ENCODE data around the gene FAM169A.
"Not testable (repeated sequence)": the region's sequence is repeated elsewhere in the genome, so short reads cannot be mapped to it uniquely, and the experiment has no call there.

Gene FAM169A

DNA sequence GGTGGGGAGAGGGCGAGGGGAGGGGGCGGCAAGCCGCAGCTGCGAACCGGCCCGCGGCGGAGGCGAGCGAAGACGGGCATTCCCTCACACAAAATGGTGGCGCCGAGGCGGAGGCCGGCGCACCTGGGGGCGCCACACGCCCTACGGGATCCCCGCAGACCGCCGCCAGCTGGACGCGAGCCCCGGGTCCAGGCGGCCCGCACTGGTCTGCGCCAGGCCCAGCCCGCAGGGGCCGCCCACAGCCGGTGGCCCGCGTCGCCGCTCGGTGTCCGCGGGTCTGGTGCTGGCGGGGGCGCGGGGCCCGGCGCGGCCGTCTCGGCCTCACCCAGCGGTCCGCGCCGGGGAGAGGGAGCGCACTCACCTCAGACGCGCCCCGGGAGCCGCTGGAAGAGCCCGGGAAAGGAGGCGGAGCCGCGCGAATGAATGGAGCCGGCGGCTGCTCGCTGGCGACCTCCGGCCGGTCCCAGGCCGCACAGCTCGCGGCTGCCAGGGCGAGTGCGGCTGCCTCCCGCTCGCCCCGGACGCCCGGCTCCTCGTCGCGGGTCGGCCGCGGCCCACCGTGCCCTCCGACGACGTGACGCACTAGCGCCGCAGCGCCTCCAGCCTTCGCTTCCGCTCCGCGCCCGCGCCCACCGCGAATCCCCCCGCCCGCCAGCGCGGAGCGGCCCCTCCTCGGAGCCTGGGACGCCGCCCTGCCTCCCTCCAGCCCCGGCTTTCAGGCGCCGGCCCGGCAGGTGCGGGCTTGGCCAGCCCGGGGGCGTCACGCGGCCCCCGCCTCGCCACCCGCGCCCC, at the start of gene FAM169A:
Gene FAM169A (minus strand): TSS at position 584 of the 792 bp plus-strand sequence. CDS start 24,711 bp downstream, outside the sequence.
- DNase-seq (ENCODE audit: low spot score in 2 of 2) (peak; percentile 43 to 69), ATAC-seq (peak; percentile 82)
- Mint-ChIP-seq H3K36me3 (no peaks in the 10 kb centered on the region), H3K4me1 (peaks cover 29% of the 10 kb centered on the region), H3K9me3 (no peaks in the 10 kb centered on the region), H3K4me3 (peak within 1 kb of the TSS; percentile 87), H3K27ac (peak within 1 kb of the TSS; percentile 97)

GRCh38 chr5:74915488-74915887, 49.3 kb upstream of the FAM169A start:
- H3K4me1 Mint-ChIP-seq: no peaks in the 10 kb centered on the region
- H3K27ac Mint-ChIP-seq: no peak overlapping the region
- ATAC-seq: no peak
- H3K36me3 Mint-ChIP-seq: no peaks in the 10 kb centered on the region
- peaks cover under 1% of the 10 kb centered on the region for H3K9me3 Mint-ChIP-seq
- DNase-seq (ENCODE audit: low spot score in 2 of 2): no peak
- no peak overlapping the region for H3K4me3 Mint-ChIP-seq

DNA sequence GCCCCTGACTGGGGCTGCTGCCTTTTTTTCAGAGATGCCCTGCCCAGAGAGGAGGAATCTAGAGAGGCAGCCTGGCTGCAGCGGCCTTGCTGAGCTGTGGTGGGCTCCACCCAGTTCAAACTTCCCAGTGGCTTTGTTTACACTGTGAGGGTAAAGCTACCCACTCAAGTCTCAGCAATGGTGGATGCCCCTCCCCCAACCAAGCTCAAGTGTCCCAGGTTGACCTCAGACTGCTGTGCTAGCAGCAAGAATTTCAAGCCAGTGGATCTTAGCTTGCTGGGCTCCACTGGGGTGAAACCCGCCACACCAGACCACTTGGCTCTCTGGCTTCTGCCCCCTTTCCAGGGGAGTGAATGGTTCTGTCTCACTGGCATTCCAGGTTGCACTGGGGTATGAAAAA, 45.2 kb upstream of the FAM169A start:
- H3K27ac Mint-ChIP-seq; H3K9me3 Mint-ChIP-seq; H3K4me1 Mint-ChIP-seq; H3K36me3 Mint-ChIP-seq; DNase-seq (ENCODE audit: low spot score in 2 of 2); H3K4me3 Mint-ChIP-seq; ATAC-seq: not testable (repeated sequence)

- not testable (repeated sequence) for H3K4me1 Mint-ChIP-seq; H3K27ac Mint-ChIP-seq; DNase-seq (ENCODE audit: low spot score in 2 of 2); ATAC-seq; H3K9me3 Mint-ChIP-seq; H3K36me3 Mint-ChIP-seq; H3K4me3 Mint-ChIP-seq
Measured at GRCh38 chr5:74909888-74910287, 43.7 kb upstream of the FAM169A start.

GRCh38 chr5:74908237-74908636, 42.0 kb upstream of the FAM169A start:
- not testable (repeated sequence) for H3K9me3 Mint-ChIP-seq; ATAC-seq; H3K36me3 Mint-ChIP-seq; H3K4me1 Mint-ChIP-seq; H3K27ac Mint-ChIP-seq; DNase-seq (ENCODE audit: low spot score in 2 of 2); H3K4me3 Mint-ChIP-seq

- H3K36me3 Mint-ChIP-seq; H3K4me1 Mint-ChIP-seq; H3K27ac Mint-ChIP-seq; DNase-seq (ENCODE audit: low spot score in 2 of 2); H3K9me3 Mint-ChIP-seq; ATAC-seq; H3K4me3 Mint-ChIP-seq: not testable (repeated sequence)
Measured at GRCh38 chr5:74904713-74905112, 38.5 kb upstream of the FAM169A start.

DNA sequence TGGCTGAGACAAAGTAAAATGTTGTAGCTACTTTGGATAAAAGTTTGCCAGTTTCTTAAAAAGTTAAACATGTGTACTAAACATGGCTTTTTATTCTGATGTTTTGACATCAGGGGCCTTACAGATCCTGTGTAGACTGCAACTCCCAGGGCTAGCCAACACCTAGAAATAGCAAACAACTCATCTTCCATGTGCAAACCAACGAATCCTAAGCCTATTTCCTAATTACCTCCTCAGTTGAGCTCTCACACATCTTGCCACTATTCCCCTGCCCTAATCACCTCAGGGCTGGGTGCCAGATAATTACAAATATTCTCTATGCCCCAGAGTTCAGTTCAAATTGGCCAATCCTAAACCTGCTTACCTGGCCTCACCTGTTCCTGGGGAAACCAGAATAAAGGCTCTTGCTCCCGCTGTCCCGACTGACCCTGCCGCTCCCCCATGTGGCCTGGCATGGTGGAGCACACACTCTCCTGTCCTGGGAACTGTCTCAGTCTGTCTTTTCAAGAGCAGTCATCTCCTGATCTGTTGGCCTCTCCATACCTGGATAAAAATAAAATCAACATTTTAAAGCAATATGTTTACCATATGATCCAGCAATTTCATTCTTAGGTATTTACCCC, 37.1 kb upstream of the FAM169A start:
- Mint-ChIP-seq H3K27ac (no peak overlapping the region), H3K4me1 (no peaks in the 10 kb centered on the region), H3K9me3 (no peaks in the 10 kb centered on the region), H3K4me3 (no peak overlapping the region), H3K36me3 (no peaks in the 10 kb centered on the region)
- ATAC-seq (peak; percentile 63), DNase-seq (ENCODE audit: low spot score in 2 of 2) (no peak)

DNA sequence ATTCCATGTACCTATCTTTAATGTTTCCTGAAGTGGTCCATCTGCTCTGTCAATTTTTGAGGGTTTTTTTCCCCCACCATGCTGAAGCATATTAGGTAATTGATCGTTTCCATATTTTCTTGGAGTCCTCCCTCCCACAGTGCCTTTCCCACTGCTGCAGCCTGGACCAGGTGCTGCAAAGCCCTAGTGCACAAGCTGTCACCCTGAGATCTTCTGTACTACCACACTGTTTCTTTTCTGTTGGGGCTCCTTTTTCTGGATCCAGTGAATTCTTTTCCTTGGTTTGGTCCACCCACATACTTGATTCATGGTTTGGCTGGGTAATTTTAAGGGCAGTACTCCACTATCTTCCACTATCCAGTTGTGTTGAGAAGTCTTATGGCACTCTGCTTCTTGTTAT, 30.9 kb upstream of the FAM169A start:
- ATAC-seq (no peak), DNase-seq (ENCODE audit: low spot score in 2 of 2) (no peak)
- Mint-ChIP-seq H3K4me3 (no peak overlapping the region), H3K27ac (no peak overlapping the region), H3K4me1 (no peaks in the 10 kb centered on the region), H3K9me3 (peaks cover 6% of the 10 kb centered on the region), H3K36me3 (no peaks in the 10 kb centered on the region)

- Mint-ChIP-seq H3K4me1 (no peaks in the 10 kb centered on the region), H3K4me3 (no peak overlapping the region)
- DNase-seq (ENCODE audit: low spot score in 2 of 2): no peak
Measured at GRCh38 chr5:74895906-74896305, 29.7 kb upstream of the FAM169A start.

DNA sequence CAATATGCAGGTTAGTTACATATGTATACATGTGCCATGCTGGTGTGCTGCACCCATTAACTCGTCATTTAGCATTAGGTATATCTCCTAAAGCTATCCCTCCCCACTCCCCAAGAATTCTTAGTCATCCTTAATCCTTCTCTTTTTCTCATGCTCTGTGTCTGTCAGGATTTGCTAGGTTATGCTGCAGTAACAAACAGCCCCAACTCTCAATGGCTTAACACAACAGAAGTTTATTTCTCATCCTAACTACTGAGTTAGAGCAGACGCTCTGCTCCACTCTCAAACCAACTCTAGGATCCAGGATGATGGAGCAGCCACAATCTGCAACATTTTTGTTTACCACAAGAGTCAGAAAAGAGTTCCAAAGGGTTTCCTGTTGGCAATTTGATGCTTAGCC, 28.2 kb upstream of the FAM169A start:
- Mint-ChIP-seq H3K27ac (no peak overlapping the region), H3K4me1 (peaks cover 6% of the 10 kb centered on the region), H3K36me3 (no peaks in the 10 kb centered on the region), H3K9me3 (peaks cover 6% of the 10 kb centered on the region), H3K4me3 (no peak overlapping the region)
- DNase-seq (ENCODE audit: low spot score in 2 of 2) (no peak), ATAC-seq (no peak)

More at GRCh38 chr5:74895906-74896305, 29.7 kb upstream of the FAM169A start:
- Mint-ChIP-seq H3K9me3 (peaks cover 6% of the 10 kb centered on the region), H3K27ac (no peak overlapping the region), H3K36me3 (no peaks in the 10 kb centered on the region)
- no peak for ATAC-seq

- H3K4me1 Mint-ChIP-seq: peaks cover 11% of the 10 kb centered on the region
- H3K4me3 Mint-ChIP-seq: no peak overlapping the region
- H3K27ac Mint-ChIP-seq: no peak overlapping the region
- no peak for ATAC-seq
- DNase-seq (ENCODE audit: low spot score in 2 of 2): no peak
- peaks cover 6% of the 10 kb centered on the region for H3K9me3 Mint-ChIP-seq
- no peaks in the 10 kb centered on the region for H3K36me3 Mint-ChIP-seq
Measured at GRCh38 chr5:74892921-74893320, 26.7 kb upstream of the FAM169A start.

GRCh38 chr5:74889523-74890105, 23.4 kb upstream of the FAM169A start:
- Mint-ChIP-seq H3K27ac (peak overlapping the region; percentile 23), H3K36me3 (no peaks in the 10 kb centered on the region), H3K4me3 (no peak overlapping the region), H3K9me3 (peaks cover 4% of the 10 kb centered on the region), H3K4me1 (peaks cover 11% of the 10 kb centered on the region)
- DNase-seq (ENCODE audit: low spot score in 2 of 2) (no peak), ATAC-seq (peak; percentile 75)

DNA sequence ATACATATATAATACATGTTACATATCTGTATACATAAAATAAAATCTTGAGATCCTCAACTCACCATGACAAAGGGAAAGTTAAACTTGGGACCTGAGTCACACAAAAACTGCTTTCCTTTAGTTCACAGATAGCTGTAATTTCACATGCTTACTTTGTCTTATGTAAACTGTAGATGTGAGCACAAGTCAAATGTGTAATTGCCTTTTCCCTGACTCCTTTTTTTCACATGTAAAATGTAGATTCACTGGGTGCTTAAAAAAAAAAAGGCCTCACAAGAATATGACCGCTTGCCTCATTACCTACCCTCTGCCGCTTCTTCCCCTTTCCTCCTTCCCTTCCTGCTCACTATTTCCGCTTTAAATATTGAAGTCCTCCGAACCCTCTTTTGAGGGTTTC, 21.9 kb upstream of the FAM169A start:
- no peaks in the 10 kb centered on the region for H3K36me3 Mint-ChIP-seq
- ATAC-seq (no peak), DNase-seq (ENCODE audit: low spot score in 2 of 2) (no peak)
- H3K4me1 Mint-ChIP-seq: peaks cover 11% of the 10 kb centered on the region
- H3K9me3 Mint-ChIP-seq: no peaks in the 10 kb centered on the region
- H3K4me3 Mint-ChIP-seq: no peak overlapping the region
- H3K27ac Mint-ChIP-seq: no peak overlapping the region

GRCh38 chr5:74885170-74885569, 19.0 kb upstream of the FAM169A start:
- no peak for ATAC-seq
- no peak overlapping the region for H3K27ac Mint-ChIP-seq

GRCh38 chr5:74882379-74883134, 16.4 kb upstream of the FAM169A start:
- H3K4me3 Mint-ChIP-seq; H3K9me3 Mint-ChIP-seq; H3K27ac Mint-ChIP-seq; H3K4me1 Mint-ChIP-seq; ATAC-seq; DNase-seq (ENCODE audit: low spot score in 2 of 2); H3K36me3 Mint-ChIP-seq: not testable (repeated sequence)

More at GRCh38 chr5:74885170-74885569, 19.0 kb upstream of the FAM169A start:
- peaks cover 11% of the 10 kb centered on the region for H3K4me1 Mint-ChIP-seq
- H3K9me3 Mint-ChIP-seq: no peaks in the 10 kb centered on the region
- DNase-seq (ENCODE audit: low spot score in 2 of 2): no peak
- no peaks in the 10 kb centered on the region for H3K36me3 Mint-ChIP-seq
- H3K4me3 Mint-ChIP-seq: no peak overlapping the region
